DMS79 treated with DMSO at 0.1 percent for 48 hours (cell line): ENCODE results near the gene DRC3.
A peak's percentile ranks its signal among the peaks of the same experiment; 100 is the strongest.
"Not testable (repeated sequence)": the region's sequence is repeated elsewhere in the genome, so short reads cannot be mapped to it uniquely, and the experiment has no call there.

Source experiments
- DNase-seq: peaks from one replicate; lab custom pipeline; 2025; lab: John Stamatoyannopoulos, UW

Gene DRC3

GRCh38 chr17:17941015-17941414 is 31.6 kb upstream of the DRC3 start:
- no peak for DNase-seq

GRCh38 chr17:17942846-17943245 is 29.8 kb upstream of the DRC3 start:
- DNase-seq, result no peak

GRCh38 chr17:17943281-17943984 is 29.2 kb upstream of the DRC3 start:
- DNase-seq, result no peak

GRCh38 chr17:17944242-17944641 is 28.4 kb upstream of the DRC3 start:
- no peak for DNase-seq

GRCh38 chr17:17944743-17945142 is 27.9 kb upstream of the DRC3 start:
- no peak for DNase-seq

GRCh38 chr17:17946093-17946492 is 26.6 kb upstream of the DRC3 start:
- DNase-seq, result no peak

GRCh38 chr17:17947309-17947708 is 25.4 kb upstream of the DRC3 start:
- DNase-seq, result no peak

- no peak for DNase-seq
Observed at GRCh38 chr17:17947966-17948365, 24.7 kb upstream of the DRC3 start.

- no peak for DNase-seq
Observed at GRCh38 chr17:17950347-17950746, 22.3 kb upstream of the DRC3 start.

GRCh38 chr17:17950806-17951205 is 21.9 kb upstream of the DRC3 start:
- no peak for DNase-seq

- DNase-seq, result no peak
Observed at GRCh38 chr17:17951524-17951923, 21.1 kb upstream of the DRC3 start.

- DNase-seq, result no peak
Observed at GRCh38 chr17:17952691-17953090, 20.0 kb upstream of the DRC3 start.

- no peak for DNase-seq
Observed at GRCh38 chr17:17954079-17954478, 18.6 kb upstream of the DRC3 start.

- DNase-seq, result not testable (repeated sequence)
Observed at GRCh38 chr17:17955790-17956341, 16.8 kb upstream of the DRC3 start.

- DNase-seq, result no peak
Observed at GRCh38 chr17:17957584-17957916, 15.1 kb upstream of the DRC3 start.

- DNase-seq, result no peak
Observed at GRCh38 chr17:17958982-17959381, 13.7 kb upstream of the DRC3 start.

GRCh38 chr17:17959520-17960361 is 12.9 kb upstream of the DRC3 start:
- peak; percentile 5 for DNase-seq

GRCh38 chr17:17960500-17961030 is 12.1 kb upstream of the DRC3 start:
- no peak for DNase-seq

GRCh38 chr17:17963066-17963465 is 9.6 kb upstream of the DRC3 start:
- no peak for DNase-seq

GRCh38 chr17:17963694-17964436 is 8.8 kb upstream of the DRC3 start:
- no peak for DNase-seq

- DNase-seq, result no peak
Observed at GRCh38 chr17:17964710-17965109, 8.0 kb upstream of the DRC3 start.

- DNase-seq, result no peak
Observed at GRCh38 chr17:17965152-17965721, 7.4 kb upstream of the DRC3 start.
